NCI-H2107 (cell line): ENCODE data around the gene TANGO2.

Experiments used
- DNase-seq: peaks from one replicate; lab custom pipeline; 2025; lab: John Stamatoyannopoulos, UW

Gene TANGO2

GRCh38 chr22:20012741-20013331 lies 8.1 kb upstream of the TANGO2 start:
- DNase-seq = no peak

DNA sequence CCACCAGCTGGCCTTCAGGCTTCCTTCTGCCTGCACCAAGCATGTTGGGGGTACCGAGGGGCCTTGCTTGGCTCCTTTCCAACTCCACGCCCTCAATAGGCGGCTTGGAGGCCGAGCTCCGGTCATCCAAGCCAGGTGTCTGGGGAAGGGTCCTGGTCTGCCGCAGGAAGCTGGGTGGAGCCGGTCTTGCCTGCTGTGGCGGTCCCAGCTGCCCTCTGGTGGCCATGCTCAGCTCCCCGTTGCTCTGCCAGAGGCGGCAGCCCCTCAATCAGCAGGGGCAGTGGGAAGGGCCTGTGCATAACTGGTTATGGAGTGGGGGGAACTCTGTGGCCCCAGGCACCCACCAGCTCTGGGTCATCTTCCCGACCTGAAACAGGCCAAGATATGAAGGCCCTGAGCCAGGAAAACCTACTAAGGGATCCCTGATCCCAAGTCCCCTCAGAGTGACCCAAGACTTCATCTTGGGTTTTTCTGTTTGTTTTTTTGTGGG lies 7.5 kb upstream of the TANGO2 start:
- no peak for DNase-seq

- no peak for DNase-seq
Measured at GRCh38 chr22:20014526-20015186, 6.3 kb upstream of the TANGO2 start.

GRCh38 chr22:20015187-20015625 lies 5.7 kb upstream of the TANGO2 start:
- no peak for DNase-seq

- DNase-seq = no peak
Measured at GRCh38 chr22:20015971-20016733, 4.8 kb upstream of the TANGO2 start.

DNA sequence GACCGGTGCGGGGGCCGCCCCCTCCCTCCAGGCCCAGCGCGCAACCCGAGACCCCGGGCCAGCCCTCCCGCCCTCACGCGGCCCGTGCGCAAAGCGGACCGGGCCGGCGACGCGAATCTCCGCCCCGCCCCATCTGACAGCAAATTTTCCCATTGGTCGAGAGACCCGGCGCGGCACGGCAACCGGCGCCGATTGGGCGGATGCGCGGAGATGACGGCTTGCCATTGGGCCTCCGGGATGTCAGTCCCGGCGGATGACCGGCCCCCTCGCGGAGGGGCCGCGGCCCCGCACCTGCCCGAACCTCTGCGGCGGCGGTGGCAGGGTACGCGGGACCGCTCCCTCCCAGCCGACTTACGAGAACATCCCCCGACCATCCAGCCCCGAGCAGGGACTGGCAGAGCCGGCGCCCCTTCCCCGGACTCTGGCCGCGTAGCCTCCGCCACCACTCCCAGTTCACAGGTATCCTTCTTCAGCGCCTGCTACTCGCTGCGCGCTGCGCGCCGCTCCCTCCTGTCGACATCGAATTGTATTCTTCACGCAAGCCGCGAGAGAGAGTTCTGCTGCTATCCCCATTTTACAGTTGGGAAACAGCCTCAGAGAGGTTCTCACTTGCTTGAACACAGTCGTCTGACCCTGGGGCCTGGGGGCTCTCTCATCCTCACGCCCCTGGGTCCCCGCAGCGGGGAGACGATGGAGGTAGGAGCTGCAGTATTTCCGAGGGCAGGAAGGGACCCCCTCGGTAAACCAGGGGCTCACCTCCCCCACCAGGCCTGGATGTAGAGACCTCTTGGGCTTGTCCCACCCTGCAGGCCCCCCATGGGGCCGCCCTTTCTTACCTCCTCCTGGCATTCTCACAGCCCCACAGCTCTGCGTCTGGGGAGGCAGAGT lies 3.9 kb upstream of the TANGO2 start, which contains the start of gene ARVCF:
Gene ARVCF, minus strand, starts transcription at position 90 of the 888 bp plus-strand sequence. CDS start 26,029 bp downstream, outside the sequence.
- DNase-seq = peak; percentile 72

- DNase-seq = no peak
Measured at GRCh38 chr22:20017622-20017958, 3.3 kb upstream of the TANGO2 start.

- no peak for DNase-seq
Measured at GRCh38 chr22:20018001-20018400, 2.9 kb upstream of the TANGO2 start.

DNA sequence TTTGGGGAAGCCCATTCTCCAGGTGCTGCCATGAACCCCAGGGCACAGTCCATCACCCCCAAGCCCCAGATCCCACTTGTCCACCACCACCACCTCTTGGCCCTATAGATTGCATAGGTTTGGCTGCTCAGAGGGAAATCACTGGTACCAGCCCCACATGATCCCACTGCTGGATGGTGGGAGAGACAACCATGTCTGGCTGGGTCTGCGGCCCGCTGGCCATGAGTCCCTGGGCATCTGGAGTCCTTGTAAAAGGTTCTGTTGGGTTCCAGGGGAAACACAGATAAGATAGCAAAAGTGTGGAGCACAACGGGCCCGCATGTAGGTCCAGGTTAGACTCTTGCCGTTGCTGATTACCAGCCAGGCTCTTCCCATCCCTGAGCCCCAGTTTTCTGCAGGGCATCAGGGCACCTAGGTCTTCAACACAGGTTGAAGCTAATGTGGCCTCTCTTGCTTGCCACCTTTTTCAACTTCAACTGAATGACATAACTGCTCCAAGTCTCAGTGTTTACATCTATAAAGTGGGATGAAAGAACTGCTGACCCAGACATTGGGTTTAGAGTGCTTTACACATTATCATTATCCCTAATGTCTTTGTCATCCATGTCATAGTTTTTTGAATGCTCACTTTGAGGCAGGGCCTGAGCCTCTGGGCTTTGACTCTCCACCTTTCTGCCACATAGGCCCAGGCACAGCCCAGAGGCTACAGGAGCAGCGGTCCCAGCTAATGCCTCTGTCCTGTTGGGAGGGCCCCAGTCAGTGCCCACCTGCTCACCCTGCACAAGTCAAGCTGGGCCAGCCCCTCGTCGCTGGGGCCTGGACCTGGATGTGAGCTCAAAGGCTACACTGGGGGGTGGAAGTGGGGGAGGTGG lies 1.0 kb upstream of the TANGO2 start:
- DNase-seq = no peak

- DNase-seq = no peak
Measured at GRCh38 chr22:20021196-20022181, 579 bp downstream of the TANGO2 start.

DNA sequence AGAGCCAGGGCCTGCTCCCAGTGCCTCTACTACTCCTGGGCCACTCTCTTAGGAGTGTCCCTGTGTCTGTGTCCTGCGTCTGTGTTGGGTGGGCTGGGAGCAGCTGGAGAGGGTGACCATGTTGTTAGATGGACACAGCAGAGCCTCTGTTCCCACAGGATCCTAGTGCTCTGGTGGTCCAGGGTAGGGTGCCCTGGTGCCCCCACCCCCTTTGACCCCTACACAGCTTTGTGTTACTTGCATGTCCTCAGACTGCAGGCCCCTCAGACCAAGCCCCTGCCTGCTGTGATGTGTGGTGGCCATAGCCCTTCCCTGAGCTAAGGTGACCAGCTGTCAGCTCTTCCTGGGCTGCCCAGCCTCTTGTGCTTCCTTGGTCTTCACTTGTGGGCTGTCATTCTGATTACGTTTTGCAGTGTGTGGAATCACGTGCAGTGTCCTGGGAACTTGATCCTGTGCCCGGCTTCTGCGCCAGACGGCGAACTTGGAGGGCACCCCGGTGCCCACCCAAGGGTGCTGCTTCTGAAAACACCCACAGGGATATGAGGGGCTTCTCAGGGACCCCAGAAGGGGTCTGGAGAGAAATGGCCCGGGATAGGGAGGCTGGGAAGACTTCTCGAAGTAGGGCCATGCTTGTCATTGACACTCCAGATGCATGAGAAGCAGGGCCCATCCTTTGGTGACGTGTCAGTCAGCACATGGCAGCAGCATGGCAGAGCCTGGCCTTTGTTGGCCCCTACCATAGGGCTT lies 1.5 kb downstream of the TANGO2 start:
- no peak for DNase-seq

GRCh38 chr22:20022978-20023613 lies 2.2 kb downstream of the TANGO2 start:
- no peak for DNase-seq

- DNase-seq = no peak
Measured at GRCh38 chr22:20024225-20024624, 3.3 kb downstream of the TANGO2 start.

DNA sequence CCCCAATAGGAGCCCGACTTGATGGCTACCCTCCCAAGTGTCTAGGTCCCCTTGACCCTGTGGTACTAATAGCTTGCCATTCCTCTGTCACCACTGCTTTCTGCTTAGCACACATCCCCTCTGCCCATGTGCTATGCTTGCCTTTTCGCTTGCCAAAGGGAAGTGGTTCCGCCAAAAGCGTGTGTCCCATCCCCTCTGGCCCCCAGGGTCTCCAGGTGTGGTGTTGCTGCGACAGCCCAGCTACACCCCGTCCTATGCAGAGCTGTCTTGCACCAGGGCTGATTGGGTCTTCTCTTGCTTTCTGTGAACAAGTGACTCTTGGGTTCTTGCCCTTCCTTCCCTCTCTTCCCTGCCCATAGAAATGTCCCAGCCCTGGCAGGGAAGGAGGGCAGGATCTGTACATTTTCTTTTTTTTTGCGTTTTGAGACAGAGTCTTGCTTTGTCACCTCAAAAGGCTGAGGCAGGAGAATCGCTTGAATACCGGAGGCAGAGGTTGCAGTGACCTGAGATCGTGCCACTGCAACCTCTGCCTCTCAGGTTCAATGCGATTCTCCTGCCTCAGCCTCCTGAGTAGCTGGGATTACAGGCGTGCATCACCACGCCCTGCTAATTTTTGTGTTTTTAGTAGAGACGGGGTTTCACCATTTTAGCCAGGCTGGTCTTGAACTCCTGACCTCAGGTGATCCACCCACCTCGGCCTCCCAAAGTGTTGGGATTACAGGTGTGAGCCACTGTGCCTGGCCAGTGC lies 3.9 kb downstream of the TANGO2 start:
- DNase-seq = no peak

DNA sequence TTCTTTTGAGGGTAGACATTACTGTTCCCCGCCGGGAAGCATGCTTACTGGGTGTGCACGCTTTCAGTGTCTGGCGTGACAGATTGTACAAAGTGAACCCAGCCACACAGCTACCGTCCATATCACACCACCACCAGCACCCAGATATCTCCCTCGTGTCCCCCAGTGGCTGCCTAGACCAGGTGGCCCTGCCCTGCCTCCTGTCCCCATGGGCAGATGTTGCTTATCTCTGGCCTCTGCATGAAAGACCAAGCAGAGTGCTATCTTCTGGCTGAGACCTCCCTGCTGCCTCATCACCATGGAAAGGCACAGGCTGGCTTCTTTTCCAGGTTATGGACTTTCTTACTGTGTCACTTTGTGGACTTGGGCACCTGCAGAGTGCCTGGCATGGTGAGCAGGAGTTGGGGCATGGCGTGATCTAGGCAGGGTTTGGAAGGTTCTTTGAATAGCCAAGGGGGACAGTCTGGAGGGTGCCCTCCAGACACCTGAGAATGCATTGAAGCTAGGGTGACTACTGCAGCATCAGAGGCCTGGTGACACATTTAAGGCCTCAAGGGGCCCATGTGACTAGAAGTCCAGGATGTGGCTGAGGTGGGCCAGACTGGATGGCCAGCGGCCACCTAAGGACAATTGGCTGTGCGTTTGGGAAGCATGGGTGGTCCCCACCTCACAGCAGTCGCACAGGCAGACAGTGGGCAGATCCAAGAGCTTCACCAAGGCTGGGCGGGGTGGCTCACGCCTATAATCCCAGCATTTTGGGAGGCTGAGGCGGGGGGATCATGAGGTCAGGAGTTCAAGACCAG lies 4.7 kb downstream of the TANGO2 start:
- DNase-seq = no peak

DNA sequence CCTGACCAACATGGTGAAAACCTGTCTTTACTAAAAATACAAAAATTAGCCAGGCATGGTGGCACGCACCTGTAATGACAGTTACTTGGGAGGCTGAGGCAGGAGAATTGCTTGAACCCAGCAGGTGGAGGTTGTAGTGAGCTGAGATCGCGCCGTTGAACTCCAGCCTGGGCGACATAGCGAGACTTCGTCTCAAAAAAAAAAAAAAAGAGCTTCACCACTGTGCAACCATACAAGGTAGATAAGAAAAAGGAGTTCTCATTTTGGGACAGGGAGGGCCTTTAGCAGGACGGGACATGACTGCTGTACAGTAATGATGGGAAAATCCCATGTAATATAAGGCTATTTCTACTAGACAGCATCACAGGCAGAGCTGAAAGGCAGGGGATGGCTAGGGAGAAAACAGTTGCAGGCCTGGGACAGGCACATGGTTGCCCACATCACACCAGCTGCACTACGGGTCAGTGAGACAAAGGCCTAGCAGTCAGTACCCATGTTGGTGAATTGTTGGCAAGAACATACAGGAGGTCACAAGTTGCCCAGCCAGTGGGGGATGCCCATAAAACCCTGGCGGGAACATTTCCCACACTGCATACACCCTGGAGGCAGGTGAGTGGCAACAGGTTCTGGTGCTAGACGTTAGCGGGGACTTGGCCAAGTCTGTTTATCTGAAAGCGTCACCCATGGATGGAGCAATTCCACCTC lies 5.4 kb downstream of the TANGO2 start:
- DNase-seq = no peak
